SK-N-MC (cell line): ENCODE results near the gene ARMH3.

ENCODE experiments used
- EZH2 ChIP-seq: fragments of 200-600 bp; sonication (generic); IDR thresholded peaks from one replicate; pipeline ENCODE4 v1.6.1; 2017; ENCODE audit warnings: antibody characterized with exemption
- FOXP2 ChIP-seq: optimal IDR thresholded peaks from 2 replicates; pipeline ENCODE3; 2011; ENCODE audit warnings: mild to moderate bottlenecking, moderate library complexity; ENCODE audit not compliant: insufficient read depth; ENCODE audit errors: extremely low read length, control extremely low read depth
- POLR2AphosphoS5 ChIP-seq: IDR thresholded peaks from 2 replicates; pipeline ENCODE4 v1.6.1; 2012; ENCODE audit warnings: mild to moderate bottlenecking, low read depth, low read length, borderline replicate concordance

DNA sequence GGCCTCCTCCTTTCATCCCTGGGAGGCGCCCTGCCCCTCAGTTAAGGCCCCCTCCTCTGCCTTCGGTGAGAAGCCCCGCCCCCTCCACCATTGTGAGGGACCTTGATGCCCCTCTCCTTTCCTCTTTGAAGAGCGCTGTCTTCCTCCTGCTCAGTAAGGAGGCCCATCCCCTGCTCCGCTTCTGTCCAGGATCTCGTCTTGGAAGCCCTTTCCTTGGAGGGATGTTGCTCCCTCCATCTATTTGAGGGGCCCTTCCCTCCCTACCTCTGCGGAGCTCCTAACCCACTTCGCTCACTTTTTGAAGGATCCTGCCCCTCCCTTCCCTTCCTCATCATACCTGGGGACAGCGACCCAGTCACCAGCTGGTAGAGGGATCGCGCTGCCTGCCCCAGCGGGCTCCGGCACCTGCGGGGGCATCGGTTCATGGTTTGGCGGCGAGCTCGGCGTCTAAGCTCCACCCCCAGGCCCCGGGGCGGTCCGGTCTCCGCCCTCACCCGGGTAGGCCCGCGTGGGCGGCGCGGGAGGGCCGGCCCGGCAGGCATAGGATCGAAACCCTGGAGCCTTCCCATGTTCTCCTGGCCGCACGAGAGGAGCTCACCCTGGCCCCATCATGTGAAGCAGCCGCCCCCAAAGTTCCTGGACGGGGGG, 216.4 kb downstream of the ARMH3 start:
- TF ChIP-seq EZH2 (no peak), FOXP2 (no peak), POLR2AphosphoS5 (no peak)
